HG02571 (cell line): Measurements from ENCODE around the gene ALX3.
A peak's percentile ranks its signal among the peaks of the same experiment; 100 is the strongest.
"Not testable (repeated sequence)": the region's sequence is repeated elsewhere in the genome, so short reads cannot be mapped to it uniquely, and the experiment has no call there.

Experiments
- ATAC-seq: cut with Tn5 transposase; IDR thresholded peaks from one replicate; pipeline ENCODE4 v1.9.1; 2021; ENCODE audit warnings: mild to moderate bottlenecking, moderate library complexity; ENCODE audit not compliant: unreplicated experiment

ALX3 gene

DNA sequence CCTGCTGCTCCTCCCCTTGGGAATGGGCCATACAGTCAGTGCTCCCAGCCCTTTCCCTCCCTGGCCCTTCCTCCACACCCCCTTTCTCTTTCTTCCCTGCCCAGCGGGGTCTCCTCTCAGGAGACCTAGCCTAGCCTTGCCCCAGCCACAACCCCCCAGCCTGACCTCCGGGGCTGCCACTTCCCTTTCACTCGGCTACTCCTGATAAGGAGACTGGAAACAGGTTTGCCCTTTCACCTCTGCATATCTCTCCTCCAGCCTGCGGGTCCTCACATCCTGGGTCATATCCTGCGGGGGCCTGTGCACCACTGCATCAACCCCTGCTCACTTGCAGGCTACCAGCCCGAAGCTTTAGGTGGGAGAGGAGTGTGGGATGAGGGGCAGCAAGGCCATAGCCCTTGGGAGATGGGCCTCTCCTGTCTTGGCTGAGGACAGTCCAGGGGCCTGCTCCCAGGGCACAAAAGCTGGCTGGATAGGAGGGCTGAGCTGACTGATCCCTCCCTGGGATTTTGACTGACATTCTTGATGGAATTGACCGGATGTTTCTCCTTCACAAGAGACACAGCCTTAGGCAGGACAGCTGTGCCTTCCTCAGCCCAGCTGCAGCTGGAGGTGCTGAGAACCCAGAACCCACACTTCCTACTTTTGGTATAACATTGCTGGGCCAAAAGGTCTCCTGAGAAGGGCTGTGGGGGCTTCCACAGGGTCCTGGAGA is 19.2 kb upstream of the ALX3 start:
- ATAC-seq, result no peak

DNA sequence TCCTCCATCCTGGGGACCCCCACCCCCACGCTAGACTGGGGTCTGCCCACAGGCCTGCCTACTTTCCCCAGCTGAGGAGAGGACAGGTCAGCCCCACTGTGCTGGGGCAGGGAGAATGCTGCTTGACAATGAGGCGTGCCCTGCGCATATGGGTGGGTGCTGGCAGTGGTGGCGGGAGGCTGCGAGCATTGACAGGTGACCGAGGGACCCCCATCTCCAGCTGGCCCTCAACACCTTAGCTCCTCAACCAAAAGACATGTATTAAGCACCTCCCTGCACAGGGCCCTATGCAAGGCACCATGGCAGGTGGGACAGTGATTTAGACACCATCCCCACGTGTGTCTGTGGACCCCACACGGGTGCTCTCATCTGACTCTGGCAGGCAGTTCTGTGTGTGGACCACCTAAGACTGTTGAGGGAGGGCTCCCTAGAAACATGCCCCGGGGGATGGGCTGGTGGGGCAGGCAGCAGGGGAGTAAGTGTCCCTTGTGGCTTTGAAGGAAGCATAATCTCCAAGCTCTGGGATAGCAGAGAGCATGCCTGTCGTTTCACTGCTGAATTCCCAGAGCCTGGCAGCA is 18.4 kb upstream of the ALX3 start:
- no peak for ATAC-seq

DNA sequence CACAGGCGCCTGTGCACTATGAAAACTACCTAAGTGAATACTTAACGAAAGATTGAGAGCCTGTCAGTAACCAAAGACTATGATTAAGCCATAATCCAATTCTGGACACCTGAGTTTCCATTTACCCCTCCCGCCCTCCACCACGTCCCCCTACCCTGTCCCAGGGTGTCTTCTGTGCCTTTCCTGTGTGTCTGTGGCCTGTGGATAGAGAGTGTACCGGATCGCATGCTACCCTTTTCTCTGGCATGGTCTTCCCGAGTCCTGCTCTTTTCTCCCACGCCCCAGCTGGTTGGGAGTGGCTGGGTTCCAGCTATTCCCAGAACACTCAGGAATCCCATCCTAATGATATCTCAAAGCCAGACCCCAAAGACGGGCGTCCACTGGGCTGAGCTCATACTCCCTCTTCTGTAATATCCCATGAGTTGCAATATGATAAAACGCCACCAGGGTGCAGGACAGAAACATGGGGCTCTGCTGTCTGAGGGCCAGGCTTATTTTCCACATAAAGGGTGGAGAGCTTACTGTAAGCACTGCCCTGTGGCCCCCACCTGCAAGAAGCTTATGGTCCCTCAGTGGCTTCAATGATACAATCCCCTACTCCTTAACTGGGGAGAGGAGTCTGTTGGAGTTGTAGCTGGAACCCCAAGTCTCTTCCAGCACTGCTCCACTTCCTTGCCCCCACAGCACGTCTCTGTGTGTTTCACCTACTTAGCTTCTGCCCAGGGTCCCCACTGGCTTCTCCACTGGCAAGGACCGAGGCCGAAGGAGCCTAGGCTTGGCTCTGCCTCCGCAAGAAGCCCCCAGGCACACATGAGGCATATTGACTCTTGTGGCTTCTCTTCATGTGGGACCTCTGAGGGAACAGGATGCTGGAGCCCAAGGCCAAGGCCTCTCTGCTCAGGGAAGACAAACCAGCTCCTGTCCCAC is 17.6 kb upstream of the ALX3 start:
- peak; percentile 52 for ATAC-seq

DNA sequence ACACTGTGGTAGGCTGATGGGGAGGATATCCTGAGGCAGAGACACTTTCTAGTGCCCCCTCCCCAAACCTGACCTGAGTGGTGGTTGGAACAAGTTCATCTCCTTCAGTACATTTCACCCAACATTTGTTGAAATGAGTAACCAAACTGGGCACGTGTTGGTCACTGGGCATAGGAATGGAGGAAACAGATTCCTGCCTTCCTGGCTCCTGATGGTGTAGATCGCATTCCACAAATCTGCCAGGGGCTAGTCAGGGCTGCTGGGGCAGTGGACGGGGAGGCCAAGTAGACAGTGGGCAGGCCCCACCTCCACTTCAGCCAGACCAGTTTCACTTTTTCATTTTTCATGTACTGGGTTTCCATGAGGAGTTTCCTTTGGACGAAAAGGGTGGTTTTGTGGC is 16.5 kb upstream of the ALX3 start:
- no peak for ATAC-seq

DNA sequence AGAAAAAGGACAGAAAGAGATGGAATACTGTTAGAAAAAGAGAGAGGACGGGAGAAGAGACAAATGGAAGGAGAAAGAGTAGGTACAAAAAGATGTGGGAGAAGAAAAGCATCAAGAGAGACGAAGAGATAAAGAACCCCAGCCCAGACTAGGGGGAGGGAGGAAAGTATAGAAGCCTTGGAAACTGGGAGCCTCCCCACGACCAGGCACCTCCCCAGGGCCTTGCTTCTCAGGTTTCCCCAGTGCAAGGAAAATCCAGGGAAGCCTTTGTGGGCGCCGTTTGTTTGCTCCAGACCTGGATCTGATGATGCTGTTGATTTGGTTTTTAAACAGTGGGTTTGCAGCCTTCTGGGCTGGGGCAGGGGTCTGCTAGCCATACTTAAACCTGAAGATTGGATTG is 15.2 kb upstream of the ALX3 start:
- no peak for ATAC-seq

DNA sequence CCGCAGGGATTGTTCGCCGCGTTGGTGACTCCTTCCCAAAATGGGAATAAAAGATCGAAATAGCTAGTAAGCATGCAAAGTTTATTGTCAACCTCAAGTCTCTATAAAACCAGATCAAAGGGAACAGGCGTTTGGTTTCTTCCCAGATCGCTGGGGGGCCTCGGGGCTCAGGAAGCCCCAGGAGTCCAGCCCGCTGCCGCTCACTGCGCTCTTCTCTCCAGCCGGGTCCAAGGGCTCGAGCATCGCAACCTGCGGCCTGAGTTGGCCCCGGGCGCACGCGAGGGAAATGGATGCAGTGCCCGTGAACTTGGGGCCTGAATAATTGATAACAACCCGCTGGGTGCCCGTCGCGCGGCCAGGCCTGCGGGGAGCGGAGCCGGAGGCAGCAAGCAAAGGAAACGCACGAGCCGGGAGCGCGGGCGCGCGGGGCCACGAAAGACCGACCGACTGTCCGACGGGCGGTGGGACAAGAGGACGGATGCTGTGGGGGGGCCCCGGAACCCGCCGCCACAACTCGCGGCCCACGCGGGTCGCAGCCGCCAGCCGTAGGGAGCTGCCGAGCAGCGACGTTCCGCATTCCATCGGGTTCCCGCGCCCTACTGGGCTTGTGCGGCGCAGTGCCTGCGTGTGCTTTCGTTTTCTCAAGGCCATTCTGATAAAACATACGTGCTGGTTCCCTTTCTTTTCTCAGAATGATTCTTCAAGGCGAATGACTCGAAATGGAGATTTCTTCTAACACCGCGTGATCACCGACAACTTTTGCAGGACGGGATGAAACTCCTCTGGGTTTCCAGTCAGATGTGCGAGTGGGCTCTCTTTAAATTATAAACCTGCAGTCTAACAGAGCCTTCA is 14.0 kb upstream of the ALX3 start:
- ATAC-seq, result no peak

DNA sequence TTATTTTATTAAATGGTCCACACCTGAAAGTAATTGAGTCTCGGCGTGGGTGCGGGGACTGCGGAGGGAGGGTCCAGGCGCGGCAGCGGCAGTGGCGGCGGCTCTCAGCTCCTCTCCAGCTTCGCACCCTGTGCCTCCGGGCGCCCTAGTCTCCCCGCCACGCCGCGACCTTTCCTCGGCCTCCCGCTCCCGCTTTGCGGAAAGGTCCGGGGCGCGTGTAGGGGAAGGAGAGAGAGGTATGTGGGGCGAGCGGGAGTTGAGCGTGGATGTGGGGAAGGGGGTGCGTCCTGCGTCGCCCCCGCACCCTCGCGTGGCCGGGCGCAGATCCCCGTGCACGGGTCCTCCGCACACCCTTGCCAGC is 13.4 kb upstream of the ALX3 start:
- ATAC-seq, result no peak

DNA sequence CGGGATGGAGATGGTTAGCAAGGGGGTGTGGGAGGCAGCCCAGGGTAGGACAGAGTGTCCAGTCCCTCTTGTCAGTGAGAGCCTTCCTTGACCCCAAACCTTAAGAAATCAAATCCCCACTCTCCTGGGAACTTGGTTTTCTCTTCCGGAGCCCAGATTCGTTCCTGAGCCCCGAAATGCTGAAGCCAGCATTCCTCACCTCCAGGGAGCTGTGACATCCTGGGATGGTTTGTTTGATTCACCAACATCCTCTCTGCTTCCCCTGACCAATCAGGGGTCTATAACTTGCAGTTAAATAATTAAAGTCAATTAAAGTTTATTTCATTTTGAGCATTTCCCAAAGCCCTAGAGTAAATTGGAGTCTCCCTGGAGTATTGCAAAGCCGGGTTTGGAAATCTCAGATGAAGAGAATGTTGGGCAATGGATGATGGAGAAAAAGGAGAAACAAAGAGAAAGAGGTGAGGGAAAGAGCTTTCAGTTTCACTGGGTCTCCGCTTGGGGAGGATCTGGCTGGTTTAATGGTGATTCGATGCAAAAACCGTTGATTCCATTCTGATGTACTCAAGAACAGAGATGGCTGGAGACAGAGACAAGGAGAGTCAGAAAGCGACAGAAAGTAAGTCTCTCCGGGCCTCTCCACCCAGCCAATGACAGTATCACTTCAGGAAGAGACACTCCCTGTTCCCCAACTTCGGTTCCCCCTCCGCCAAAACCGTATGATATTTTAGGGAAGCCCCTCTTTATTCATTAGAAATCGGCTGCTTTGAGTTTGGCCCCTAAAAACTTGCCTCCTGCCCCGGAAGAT is 12.8 kb upstream of the ALX3 start:
- no peak for ATAC-seq

DNA sequence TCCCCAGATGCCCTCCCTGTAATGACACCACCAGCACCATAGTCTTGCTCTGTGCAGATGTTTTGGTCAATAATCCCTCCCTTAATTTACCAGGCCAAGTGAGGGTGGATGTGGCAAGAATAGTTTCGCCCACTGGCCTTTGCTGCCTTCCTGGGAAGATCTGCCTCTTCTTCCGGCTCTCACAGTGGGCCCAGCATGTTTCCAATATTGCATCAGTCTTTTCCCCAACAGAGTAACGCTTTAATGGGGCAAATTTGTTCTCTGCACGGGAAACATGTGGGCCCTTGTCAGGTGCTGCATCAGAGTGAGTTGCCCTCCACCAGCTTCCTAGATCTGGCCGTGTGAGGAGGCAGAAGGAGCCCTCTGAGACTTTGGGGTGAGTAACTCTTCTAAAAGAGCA is 12.0 kb upstream of the ALX3 start:
- no peak for ATAC-seq

DNA sequence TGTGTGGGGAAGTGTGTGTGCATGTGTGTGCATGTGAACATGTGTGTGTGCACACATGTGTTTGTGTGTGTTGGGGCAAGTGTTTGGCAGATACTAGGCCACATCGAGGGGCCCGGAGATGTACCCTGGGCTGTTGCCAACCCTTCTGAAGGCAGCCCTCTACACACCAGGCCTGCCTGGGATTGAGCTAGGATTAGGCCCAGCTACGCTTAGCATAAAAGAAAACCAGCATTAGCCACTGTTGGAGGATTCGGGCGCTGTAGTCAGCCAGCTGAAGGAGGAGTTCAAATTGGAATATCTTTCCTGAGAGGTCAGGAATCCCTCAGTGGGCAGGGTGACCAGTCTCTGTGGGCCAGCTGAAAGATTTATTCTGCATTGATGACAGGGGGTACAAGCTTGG is 10.6 kb upstream of the ALX3 start:
- no peak for ATAC-seq

DNA sequence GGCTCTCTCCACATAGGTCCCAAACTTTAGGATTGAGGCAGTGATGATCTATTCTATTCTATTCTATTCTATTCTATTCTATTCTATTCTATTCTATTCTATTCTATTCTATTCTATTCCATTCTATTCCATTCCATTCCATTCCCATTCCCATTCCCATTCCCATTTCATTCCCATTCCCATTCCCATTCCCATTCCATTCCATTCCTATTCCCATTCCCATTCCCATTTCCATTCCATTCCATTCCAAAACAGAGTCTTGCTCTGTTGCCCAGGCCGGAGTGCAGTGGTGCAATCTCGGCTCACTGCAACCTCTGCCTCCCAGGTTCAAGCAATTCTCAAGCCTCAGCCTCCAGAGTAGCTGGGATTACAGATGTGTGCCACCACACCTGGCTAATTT is 9.5 kb upstream of the ALX3 start:
- not testable (repeated sequence) for ATAC-seq

DNA sequence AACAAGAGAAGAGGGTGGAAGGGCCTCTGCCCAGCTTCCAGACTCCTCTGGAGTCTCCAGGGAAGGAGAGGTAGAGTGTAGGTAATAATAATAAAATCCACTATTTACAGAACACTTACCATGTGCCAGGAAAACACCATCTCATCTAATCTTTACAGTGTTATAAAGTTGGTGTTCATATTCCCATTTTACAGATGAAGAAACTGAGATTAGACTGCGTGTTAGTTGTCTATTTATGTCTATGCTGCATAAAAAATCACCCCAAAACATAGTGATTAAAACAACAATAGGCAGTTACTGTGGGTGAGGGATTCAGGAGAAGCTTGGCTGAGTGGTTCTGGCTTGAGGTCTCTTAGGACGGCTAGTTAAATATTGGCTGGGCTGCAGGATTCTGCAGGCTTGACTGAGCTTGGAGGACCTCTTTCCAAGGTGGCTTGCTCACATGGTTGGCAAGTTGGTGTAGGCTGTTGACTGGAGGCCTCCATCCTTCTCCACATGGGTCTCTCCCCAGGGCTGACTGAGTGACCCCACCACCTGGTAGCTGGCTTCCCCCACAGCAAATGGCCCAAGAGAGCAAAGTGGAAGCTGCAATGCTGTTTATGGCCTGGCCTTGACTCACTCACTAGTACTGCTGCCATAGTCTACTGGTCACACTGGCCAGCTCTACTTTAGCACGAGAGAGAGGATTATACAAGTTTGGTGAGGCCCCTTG is 6.5 kb upstream of the ALX3 start:
- ATAC-seq, result no peak

DNA sequence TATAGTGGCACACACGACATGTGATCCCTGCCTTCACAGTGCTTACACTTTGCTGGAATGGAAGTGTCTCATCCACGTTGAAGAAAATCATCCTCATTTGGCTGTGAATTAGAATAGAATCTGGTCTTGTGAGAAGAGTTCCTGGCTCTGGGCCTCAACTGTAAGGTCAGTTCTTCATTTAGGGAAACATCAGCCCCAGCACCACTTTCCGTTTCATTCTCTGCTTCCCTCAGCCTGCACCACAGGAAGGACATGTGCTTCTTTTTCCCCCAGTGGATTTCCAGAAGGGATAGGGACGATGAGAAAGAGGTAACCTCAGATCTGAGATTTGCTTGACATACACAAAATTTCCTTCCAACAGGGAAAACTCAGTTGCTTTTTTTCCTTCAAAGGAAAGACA is 3.7 kb upstream of the ALX3 start:
- no peak for ATAC-seq

DNA sequence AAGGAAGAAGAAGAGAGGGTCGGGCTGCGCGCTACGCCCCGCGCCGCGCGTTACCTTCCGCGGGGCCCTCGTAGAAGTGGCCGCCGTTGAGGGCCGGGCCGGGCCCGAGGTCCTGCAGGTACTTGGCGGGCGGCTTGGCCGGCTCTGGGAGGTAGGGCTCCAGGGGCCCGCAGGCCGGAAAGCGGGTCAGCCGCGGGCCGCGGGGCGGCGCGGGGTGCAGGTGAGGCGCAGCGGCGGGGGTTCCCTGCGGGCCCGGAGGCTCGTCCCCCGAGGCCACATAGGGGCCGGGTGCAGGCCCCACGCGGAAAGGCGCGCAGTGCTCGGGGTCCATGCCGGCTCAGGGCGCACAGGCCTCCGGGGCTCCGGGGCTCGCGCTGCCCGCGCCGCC is 196 bp downstream of the ALX3 start:
- ATAC-seq, result no peak

DNA sequence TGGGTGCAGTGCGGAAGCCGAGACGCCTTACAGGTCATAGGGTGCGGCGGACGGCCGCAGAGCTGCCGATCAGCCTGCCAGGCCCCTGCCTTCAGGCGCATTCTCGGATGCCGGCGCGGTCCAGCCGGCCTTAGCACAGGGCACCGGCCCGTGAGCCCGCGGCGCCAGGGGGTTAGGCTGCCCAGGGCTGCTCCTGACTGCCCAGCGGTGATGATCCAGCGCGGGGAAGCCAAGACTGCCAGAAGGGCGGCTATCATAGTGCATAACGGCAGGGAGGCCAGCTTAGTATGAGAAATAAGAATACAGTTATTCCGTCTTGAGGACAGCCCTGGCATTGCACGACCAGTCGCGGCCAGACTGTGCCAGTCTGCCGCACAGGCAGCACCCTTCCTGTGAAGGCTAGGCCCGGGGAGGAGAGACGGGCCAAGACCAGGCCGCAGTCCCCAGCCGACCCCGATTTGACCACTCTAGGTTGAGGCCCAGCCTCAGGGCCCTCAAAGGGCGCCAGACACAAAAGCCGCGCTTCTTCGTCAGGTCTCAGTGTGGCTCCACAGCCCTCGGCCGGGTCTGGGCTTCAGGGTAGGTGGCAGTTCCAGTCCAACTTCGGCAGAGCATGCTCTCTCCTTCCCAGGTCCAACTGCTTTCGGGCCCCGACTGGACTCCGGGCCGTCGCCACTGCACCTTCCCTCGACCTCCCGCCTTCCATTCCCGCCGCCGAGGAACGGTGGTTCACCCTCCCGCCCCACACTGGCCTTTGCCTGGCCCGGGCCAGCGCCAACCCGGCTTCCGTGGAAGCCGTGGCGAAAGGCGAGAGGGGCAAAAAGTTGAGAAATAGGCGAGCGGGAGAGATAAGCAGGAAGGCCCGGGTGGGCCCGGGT is 829 bp downstream of the ALX3 start:
- no peak for ATAC-seq

DNA sequence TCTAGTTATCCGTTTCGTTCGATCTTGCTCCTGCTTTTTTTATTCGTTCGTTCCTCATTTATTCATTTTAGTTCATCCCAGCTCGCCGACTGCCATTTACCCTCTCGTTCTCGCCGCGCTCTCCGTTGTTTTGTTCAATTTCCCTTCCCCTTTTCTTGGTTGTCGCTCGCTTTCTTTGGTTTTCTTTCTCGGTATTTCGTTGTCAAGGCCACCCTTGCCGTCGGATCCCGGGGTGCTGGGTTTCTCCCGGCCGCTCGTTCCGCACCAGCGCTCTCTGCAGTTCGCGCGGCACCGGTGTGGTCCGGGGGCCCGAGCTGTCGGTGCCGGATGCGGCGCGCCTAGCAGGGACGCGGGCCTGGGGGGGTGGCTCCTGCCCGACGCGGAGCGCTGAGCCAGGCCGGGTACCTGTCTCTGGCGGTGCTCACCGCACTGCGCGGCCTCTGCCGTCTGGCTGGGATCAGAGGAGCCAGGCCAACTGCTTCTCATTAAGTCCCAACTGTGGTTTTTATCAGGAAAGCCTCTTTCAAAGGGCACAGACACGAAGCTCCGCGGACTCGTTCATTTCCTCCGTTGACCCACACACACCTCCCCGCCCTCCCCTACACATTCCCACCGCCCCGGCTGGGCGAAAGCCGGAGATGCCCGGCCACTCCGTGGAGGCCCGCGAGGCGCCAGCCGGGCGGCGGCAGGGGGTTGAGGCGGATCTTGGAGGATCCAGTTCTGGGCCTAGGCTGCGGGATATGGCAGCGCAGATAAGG is 1.6 kb downstream of the ALX3 start:
- ATAC-seq, result no peak

DNA sequence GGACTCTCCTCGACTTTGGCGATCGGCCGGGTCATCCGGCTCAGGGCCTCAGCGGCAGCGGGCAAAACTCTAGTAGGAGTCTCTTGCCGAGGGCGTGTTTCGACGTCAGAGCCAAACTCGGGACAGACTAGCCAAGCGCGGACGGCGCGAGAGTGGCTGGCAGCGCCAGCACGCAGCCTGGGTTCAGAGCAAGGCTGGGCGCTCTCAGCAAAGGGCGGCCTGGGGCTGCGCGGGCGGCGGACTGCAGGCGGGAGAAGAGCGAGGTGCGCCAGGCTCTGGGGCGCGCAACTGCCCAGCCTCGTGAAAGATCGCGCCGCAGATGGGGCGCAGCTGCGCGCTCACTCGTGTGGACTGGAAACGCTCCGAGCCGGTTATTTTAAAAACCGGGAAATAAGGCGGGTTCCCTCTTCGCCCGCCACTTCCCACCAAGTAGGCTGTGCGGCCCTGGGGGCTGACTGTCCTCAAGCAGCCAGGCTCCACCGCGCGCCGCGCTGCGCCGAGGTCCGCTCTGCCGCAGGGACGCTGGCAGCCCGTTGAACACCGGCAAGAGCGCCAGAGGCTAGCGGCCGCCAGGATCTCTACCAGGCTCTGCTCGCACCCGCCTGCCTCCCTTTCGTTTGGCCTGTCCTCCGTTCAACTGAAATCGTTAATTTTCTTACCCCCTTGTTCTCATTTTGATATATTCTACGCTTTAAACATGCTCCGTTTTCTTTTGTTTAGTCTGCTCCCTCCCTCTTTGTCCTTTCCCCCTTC is 2.4 kb downstream of the ALX3 start:
- ATAC-seq, result no peak
